SK-MEL-5 (cell line): ENCODE measurements around the gene KIF1C. TPM values are rescaled to one million over a fixed set of nuclear protein-coding genes. Genes with fewer than 3 reads are reported as not detected.
A peak's percentile ranks its signal among the peaks of the same experiment; 100 is the strongest.

ENCODE experiments used
- DNase-seq: peaks from one replicate; pipeline ENCODE4 v3.0.0-alpha.2; 2016; ENCODE audit warnings: low read depth, low spot score
- in situ Hi-C: cut with HindIII; loops from 2 replicates; pipeline ENCODE4 v1.10.0; 2016; ENCODE audit warnings: low sequenced_read_pairs, high pct_unique_total_duplicates, low pct_unique_long_range_greater_than_20kb
- total RNA-seq: library from RNA; depleted of rRNA; stranded (reverse); fragments of >200 nt; shearing (Covaris generic); gene quantifications from 2 replicates; pipeline ENCODE4 v1.2.3, GENCODE V29; 2014

KIF1C gene
- total RNA-seq, 1 experiment from 2014 or later, result 54.7 TPM

DNA sequence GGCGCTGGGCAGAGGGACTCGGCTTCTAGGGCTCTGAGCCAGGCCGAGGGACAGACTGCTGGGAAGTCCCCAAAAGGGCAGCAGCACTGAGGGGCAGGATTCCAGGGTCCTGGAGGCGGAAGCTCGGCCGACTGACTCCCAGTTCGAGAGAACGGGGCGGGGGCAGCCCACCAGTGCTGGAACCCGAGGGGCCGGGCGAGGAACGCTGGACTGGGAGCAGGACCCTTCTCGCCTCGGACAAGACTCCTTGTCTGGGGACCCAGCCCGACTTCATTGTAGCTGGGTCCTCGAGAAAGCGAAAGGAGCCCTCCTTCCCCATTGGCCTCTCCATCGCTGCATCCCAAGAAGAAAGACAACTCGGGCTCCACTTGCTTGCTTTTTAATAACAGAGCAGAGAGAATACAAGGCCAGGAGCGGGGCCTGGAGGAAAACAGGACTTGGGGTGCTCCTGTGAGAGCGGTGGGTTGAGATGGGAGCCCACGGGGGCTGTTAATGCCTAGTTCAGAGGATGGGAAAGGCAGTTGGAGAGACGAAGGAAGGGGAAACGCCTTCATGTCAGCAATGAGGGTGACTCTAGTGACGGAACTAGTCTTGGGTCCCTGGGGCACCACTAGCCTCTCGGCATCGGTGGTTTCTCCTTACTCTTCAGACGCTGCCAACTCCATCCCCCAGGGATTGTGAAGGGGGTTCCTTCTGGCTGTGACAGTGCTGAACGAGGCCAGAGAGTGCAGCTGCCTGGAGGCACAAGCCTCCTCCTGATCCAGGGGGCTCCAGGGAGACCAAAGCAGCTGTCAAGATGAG lies 9.8 kb upstream of the KIF1C start:
- DNase-seq, result no peak
- in situ Hi-C loops, result no loop called here

- DNase-seq, result no peak
- in situ Hi-C loops, result no loop called here
Observed at GRCh38 chr17:4994081-4994595, 3.6 kb upstream of the KIF1C start.

DNA sequence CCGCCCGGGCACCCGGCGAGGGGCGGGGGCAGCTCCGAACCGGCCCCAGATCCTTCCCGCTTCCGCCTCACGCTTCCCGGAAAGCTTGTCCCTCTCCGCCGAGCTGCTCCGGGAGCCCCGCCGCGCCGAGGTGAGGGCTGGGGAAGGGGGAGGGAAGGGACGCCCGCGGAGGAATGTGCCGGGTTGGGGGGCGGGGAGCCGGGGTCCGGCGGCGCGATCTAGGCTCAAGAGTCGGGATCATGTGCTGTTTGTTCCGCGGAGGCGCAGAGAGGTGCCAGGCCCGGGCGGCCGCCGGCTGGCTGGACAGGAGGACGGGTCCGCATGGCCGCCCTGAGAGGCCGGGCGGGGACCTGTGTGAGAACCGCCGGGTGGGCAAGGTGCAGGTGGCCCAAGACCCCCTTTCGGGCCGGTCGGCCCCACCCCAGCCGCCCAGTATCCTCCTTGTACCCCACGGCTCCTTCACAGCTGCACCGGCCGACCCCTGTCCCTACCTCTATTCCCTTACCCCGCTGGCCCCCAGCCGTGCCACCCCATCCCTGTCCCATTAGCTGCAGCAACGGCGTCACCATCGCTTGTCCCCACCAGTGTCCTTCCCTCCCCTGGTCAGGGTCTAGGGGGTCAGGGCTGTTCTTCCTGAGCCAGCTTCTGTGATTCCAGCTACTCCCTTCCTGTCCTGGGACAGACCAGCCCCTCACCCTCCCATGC lies 429 bp downstream of the KIF1C start:
- no peak for DNase-seq
- in situ Hi-C loops, result no loop called here

DNA sequence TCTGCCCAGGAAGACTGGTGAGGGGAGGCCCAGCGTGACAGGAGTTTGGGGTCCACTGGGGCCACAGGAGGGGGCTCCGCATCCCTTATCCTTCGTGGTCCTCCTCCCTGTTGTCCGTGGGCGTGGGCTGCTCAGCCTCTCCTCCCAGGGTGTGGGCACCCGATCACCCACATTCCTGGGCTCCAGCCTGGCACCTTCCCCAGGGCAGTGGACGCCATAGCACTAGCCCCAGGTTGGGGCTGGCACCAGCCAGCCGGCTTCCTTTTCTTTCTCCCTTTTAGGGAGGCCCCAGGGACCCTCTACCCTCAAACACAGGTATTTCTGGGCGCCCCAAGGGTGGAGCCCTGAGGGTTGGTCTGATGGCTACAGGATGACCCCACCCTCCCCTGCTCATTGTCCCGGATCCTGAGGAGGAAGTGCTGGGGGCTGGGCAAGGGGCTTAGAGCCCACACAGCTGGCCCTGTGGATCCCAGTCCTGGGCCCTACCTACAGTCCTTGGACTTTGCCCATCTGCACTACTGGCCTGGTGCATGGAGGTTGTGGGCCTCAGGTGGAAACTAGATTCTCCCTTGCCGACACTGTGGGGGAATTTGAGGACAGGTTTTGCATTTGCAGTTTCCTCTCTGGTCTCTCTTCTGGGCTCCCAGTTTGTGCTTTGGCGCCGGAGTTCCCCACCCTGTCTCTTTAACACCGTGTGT lies 1.1 kb downstream of the KIF1C start:
- in situ Hi-C loops, result no loop called here
- DNase-seq, result no peak

DNA sequence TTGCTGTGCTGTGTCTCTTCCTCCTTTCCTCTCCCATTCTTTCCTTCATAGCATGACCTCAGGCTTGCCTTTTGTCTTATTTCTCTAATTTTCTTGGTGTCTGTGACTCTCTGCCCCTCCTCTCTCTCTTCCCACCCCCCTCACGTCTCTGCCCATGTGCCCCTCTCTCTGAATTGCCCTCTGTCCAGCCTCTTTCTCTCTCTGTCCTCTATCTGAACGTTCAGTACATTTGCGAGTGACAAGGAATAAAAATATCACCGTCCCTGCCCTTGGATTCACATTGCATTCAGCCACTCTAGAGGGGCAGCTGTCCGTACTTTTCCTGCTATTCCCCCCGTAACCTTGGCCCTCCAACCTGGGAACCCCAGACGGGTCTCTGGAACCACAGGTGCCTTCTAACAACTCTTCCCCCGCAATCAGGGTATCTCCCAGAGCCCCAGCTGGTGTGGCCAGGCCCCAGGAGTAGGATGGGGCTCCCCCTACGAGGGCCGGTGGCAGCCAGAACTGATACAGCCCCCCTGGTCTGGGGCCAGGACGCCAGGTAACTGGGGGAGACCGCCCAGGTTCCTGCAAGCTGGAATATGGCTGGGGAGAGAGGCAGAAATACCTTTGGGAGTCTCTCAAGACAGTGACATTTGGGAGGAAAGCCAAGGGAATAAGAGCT lies 1.8 kb downstream of the KIF1C start:
- in situ Hi-C loops, result no loop called here
- DNase-seq, result no peak

GRCh38 chr17:5000237-5000639 lies 2.5 kb downstream of the KIF1C start:
- no peak for DNase-seq
- in situ Hi-C loops, result no loop called here

- DNase-seq, result no peak
- in situ Hi-C loops, result no loop called here
Observed at GRCh38 chr17:5002121-5002788, 4.5 kb downstream of the KIF1C start.

DNA sequence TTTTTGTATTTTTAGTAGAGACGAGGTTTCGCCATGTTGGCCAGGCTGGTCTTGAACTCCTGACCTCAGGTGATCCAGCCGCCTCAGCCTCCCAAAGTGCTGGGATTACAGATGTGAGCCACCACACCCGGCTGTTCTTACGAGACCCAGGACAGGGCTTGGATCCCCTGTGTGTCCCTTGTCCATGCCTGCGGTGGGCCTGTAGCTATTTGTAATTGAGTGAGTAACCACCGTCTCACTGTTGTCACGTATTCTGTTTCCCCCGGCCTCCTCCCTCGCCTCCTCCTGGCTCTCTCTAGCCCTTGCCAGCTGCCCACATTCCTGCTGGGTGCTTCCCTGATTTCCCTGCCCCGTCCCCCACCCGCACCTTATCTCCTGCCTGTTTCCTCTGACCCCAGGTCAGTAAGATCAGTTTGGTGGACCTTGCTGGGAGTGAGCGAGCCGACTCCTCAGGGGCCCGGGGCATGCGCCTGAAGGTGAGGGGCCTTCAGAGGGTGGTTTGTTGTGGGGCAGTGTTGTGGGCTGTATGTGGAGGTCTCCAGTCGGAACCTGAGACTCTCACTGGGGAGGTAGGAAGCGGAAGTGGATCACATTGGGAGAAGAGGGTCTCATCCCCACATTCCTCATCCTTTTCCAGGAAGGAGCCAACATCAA lies 5.6 kb downstream of the KIF1C start:
- in situ Hi-C loops, result no loop called here
- DNase-seq, result no peak

DNA sequence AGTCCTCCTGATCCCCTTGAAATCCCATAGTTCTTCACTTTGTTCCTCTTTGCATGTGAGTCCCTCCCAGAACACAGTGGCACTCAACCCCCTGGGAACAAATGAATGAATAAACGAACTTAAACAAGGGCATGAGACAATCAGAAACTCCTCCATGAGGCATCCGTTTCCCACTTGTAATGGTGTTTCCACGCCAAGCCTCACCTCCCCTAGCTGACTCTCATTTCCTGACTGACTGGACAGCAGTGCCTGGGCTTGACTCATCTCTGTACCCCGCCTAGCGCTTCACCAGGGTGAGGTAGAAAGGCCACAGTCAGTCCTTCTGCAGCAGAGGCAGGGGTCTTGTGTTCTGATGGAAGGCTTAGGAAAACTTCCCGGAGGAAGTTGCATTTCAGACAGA lies 14.2 kb downstream of the KIF1C start:
- in situ Hi-C loops, result no loop called here
- no peak for DNase-seq

DNA sequence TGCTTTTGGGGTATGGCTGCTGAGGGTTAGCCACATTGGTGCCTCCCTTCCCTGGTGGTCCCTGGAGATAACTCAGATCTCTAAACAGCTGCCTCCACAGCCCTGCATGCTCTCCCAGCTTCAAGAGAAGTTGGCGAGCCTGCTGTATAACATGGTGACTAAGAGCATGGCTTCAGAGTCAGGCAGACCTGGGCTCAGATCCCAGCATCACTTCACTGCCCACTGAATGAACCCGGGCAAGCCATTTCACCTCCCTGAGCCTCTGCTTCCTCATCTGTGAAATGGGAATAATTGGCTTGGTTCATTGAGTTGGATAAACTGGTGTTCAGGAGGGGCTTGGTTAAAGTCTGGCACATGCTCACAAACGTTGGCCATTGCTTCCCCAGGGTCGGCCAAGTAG lies 16.6 kb downstream of the KIF1C start:
- in situ Hi-C loops, result no loop called here
- no peak for DNase-seq

GRCh38 chr17:5019475-5019956 lies 21.8 kb downstream of the KIF1C start:
- peak; percentile 31 for DNase-seq
- in situ Hi-C loops, result no loop called here

DNA sequence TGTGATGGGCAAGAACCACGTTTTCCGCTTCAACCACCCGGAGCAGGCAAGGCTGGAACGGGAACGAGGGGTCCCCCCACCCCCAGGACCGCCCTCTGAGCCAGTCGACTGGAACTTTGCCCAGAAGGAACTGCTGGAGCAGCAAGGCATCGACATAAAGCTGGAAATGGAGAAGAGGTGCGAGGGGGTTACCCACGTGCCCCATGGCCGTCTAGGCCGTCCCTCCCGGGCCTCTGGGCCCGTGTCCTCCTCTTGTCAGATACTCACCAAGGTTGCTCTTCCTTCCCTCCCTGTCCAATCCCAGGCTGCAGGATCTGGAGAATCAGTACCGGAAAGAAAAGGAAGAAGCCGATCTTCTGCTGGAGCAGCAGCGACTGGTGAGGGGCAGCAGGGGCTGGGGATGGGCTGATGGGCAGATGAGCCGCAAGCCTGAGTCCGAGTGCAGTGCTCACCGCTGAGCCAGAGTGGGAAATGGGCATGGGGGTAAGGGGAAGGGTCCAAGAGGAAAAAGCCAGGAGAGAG lies 22.8 kb downstream of the KIF1C start:
- no peak for DNase-seq
- in situ Hi-C loops, result no loop called here

DNA sequence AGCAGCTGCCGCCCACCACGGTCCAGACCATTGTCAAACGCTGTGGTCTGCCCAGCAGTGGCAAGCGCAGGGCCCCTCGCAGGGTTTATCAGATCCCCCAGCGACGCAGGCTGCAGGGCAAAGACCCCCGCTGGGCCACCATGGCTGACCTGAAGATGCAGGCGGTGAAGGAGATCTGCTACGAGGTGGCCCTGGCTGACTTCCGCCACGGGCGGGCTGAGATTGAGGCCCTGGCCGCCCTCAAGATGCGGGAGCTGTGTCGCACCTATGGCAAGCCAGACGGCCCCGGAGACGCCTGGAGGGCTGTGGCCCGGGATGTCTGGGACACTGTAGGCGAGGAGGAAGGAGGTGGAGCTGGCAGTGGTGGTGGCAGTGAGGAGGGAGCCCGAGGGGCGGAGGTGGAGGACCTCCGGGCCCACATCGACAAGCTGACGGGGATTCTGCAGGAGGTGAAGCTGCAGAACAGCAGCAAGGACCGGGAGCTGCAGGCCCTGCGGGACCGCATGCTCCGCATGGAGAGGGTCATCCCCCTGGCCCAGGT lies 24.5 kb downstream of the KIF1C start:
- DNase-seq, result no peak
- in situ Hi-C loops, result no loop called here

- DNase-seq, result no peak
Observed at GRCh38 chr17:5023588-5024147, 25.9 kb downstream of the KIF1C start.

DNA sequence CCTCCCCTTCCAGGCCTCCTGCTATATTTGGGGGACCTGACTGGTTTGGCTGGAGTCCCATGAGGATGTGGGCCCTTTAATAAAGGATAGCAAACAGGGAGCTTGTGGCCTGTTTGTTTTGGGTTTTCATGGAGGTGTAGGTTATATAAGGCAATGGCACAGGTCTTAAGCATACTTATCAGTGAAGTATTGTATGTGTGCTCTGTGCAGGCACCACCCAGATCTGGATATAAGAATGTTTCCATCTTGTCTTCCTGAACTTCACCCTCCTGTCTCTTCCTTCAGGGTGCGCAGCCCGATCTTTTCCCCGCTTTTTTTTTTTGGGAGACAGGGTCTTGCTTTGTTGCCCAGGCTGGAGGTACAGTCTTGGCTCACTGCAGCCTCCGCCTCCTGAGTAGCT lies 26.9 kb downstream of the KIF1C start:
- no peak for DNase-seq
- in situ Hi-C loops, result no loop called here

More at GRCh38 chr17:5023588-5024147, 25.9 kb downstream of the KIF1C start:
- in situ Hi-C loops, result no loop called here

- in situ Hi-C loops, result no loop called here
- DNase-seq, result no peak
Observed at GRCh38 chr17:5027299-5027698, 29.5 kb downstream of the KIF1C start.
